Stimulated activated CD8-positive, alpha-beta memory T cell treated with anti-CD3 and anti-CD28 coated beads, Interleukin-4, amount 100 ng/mL, for 1 hour (primary cell): ENCODE results near the gene HBA2.
"Not testable (repeated sequence)": the region's sequence is repeated elsewhere in the genome, so short reads cannot be mapped to it uniquely, and the experiment has no call there.

Experiments used
- DNase-seq, 2 donors: peaks; one replicate each; pipeline ENCODE4 v3.0.0-alpha.2; 2020; ENCODE audit warnings: low read depth in 2 of 2, low spot score in 1 of 2

Gene HBA2

GRCh38 chr16:191831-192230 lies 19.2 kb downstream of the HBA2 start:
- no peak for DNase-seq

GRCh38 chr16:192686-193085 lies 20.0 kb downstream of the HBA2 start:
- DNase-seq, result no peak

- no peak for DNase-seq
Observed at GRCh38 chr16:193441-193840, 20.8 kb downstream of the HBA2 start.

DNA sequence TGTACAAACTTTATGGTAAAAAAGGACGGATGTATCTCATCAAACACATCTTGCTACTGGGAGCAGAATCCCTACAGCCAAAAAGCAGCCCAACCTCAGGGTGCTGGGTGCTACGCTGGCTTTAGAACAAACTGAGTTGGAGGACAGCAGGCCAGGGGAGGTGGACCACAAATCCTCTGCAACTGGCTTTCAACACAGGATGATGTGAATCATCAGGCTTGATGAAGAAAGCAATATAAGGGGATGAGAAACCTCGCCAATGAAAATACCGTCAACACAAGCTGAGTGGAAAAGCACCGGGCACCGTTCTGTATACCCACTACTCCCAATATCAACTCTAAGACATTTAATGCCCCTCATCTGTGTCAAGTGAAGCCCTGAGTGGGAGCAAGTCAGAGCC lies 21.8 kb downstream of the HBA2 start:
- no peak for DNase-seq

GRCh38 chr16:200388-200787 lies 27.7 kb downstream of the HBA2 start:
- DNase-seq, result no peak

DNA sequence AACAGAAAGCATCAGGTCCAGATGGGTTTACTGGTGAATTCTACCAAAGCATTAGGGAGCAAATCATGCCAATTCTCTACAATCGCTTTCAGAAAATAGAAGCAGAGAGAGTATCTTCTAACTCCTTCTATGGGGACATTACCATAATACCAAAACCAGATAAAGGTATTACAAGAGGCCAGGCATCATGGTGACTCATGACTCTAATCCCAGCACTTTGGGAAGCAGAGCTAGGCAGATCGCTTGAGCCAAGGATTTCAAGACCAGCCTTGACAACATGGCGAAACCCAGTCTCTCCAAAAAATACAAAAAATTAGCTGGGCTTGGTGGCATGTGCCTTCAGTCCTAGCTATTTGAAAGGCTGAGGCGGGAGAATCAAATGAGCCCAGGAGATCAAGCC lies 30.6 kb downstream of the HBA2 start:
- no peak for DNase-seq

DNA sequence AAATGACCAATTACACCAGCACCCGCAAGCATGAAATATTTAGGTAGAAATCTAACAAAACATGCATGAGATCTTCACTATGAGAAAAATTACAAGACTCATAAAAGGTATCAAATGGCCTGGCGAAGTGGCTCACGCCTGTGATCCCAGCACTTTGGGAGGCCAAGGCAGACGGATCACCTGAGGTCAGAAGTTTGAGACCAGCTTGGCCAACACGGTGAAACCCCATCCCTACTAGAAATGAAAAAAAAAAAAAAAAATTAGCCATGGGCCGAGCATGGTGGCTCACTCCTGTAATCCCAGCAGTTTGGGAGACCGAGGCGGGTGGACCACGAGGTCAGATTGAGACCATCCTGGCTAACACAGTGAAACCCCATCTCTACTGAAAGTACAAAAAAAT lies 31.4 kb downstream of the HBA2 start:
- not testable (repeated sequence) for DNase-seq

GRCh38 chr16:209359-209758 lies 36.7 kb downstream of the HBA2 start:
- DNase-seq, result not testable (repeated sequence)

DNA sequence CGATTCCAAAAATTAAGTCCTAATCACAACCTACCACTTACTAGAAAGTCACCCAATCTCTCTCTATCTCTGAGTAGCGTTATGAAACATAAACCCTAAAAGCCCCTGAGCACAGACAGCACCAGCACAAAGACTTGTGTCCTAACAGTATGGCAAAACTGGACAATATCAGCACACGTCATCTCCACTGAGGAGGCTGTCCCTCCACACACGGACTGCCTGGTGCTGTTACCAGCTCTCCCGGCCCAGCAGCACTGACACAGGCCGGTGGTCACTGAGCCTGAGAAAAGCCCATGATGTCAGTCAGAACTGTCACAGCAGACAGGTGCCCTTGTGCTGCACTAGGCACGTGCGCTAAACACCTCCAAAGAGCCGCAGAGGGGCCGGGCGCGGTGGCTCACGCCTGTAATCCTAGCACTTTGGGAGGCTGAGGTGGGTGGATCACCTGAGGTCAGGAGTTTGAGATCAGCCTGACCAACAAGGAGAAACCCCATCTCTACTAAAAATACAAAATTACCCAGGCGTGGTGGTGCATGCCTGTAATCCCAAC lies 39.0 kb downstream of the HBA2 start:
- not testable (repeated sequence) for DNase-seq

GRCh38 chr16:212999-213398 lies 40.3 kb downstream of the HBA2 start:
- no peak for DNase-seq

- DNase-seq, result no peak
Observed at GRCh38 chr16:220021-220420, 47.3 kb downstream of the HBA2 start.
